GM21825 (cell line): ENCODE data around the gene ID3.

ENCODE experiments used
- ATAC-seq: cut with Tn5 transposase; IDR thresholded peaks from one replicate; pipeline ENCODE4 v1.9.1; 2021; ENCODE audit warnings: mild to moderate bottlenecking, moderate library complexity; ENCODE audit not compliant: unreplicated experiment

The ID3 gene

DNA sequence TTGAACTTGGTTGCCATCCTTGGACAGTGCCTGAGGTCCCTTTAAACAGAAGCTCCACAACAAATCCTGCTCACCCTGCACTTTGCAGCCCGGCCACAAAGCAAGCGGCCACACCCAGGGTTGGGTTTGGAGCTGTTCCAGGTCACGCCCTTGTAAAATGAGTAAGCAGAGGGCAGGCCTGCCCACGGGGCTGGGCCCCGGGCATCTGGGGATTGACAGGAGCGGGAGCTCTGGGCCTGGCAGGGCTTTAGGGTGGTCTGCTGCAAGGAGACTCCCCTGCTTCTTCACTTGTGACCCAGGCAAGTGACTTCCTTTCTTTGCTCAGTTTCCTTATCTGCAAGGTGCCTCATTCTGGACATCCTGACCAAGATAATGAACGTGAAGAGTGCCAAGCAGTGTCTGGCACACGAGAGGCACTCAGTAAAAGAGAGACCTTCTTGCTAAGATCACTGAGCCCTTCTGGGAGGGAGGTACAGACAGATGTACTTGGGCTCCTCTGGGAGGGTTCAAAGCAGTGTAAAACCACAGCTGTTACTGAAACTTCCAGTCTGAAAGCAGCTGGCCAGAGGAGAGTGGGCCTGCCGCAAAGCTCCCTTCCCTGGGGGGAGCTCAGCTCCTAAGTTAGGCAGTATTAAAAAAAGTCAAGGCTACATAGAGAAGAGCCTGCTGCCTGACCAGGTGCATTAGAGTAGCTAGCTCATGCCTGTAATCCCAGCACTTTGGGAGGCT, 30.9 kb downstream of the ID3 start:
- peak; percentile 40 for ATAC-seq

DNA sequence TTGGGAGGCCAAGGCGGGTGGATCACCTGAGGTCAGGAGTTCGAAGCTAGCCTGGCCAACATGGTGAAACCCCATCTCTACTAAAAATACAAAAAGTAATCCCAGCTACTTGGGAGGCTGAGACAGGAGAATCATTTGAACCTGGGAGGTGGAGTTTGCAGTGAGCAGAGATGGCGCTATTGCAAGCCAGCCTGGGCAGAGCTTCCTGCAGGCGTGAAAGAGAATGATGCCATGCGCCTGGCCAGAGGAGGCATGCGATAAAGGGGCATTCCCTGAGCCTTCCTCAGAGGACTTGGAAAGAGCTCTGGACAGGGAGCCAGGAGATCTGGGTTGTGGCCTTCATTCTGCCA, 31.4 kb downstream of the ID3 start:
- ATAC-seq: no peak

- ATAC-seq: no peak
Measured at GRCh38 chr1:23527366-23527765, 31.9 kb downstream of the ID3 start.

GRCh38 chr1:23526329-23527041, 32.8 kb downstream of the ID3 start:
- no peak for ATAC-seq

GRCh38 chr1:23525558-23526250, 33.6 kb downstream of the ID3 start:
- ATAC-seq: no peak

DNA sequence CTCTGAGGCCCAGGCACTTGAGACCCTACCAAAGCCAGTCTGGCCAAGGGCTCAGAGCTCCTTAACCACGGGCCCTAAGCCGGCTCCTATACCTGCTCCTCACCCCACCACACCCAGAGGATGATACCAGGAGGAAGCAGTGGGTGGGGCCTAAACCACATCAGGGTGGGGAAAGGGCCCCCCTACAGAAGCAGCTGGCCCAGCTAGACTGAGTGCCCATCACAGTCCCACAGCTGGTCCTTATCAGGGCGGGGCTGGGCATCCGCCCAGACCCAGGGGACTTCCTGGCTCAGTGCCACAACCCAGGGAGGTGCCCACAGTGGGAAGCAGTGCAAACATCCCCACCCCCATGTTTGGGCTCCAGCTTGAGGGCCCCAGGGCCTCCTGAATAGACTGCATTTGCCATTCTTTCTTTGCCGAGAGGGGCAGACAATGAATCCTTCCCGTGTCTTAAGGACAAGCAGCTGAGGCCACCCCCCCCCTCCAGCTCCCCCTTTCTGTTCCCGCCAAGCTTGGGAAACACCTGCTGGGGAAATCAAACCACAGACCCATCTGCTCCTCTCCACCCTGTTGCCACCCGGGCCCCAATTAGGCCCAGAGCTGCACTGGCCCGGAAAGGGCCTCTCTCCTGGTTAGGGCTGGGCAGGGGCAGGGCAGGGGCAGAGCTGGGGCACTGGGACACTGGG, 34.4 kb downstream of the ID3 start:
- ATAC-seq: no peak

- ATAC-seq: no peak
Measured at GRCh38 chr1:23524163-23524562, 35.1 kb downstream of the ID3 start.

- no peak for ATAC-seq
Measured at GRCh38 chr1:23522244-23522982, 36.9 kb downstream of the ID3 start.

GRCh38 chr1:23521588-23521987, 37.7 kb downstream of the ID3 start:
- ATAC-seq: no peak

GRCh38 chr1:23517581-23517980, 41.7 kb downstream of the ID3 start:
- no peak for ATAC-seq

DNA sequence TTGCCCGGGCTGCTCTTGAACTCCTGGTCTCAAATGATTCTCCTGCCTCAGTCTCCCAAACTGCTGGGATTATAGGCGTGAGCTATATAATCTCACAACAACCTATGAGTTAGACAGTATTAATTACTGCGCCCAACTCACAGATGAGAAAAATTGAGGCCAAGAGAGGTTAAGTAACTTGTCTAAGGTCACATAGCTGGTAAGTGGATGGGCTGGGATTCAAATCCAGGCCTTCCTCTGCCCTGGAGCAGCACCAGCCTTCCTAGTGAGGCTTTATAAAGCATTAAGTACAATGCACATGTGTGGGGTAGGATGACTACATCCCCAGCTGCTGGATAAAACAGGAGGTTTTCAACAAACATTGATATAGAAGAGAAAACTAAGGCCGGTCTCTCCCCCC, 43.4 kb downstream of the ID3 start:
- ATAC-seq: no peak

GRCh38 chr1:23514111-23514679, 45.1 kb downstream of the ID3 start:
- no peak for ATAC-seq

- ATAC-seq: no peak
Measured at GRCh38 chr1:23509896-23510295, 49.4 kb downstream of the ID3 start.
